ENCODE results near the gene CLEC3A.

CLEC3A gene

DNA sequence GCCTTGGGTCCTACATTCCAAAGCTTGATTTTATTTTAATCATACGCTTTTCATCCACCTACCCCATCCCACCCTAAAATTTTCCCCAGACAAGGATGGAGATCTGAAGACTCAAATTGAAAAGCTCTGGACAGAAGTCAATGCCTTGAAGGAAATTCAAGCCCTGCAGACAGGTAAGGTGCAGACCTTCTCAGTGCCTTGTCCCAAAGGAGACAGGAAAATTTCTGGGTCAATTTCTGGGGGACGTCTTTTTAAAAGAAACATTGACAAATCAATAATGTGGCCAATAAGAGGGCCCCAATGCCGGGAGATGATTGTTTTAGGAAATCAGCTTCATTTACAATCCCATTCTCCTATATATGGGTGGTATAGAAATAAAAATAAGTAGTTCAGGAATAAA is 5.7 kb downstream of the CLEC3A start:
- H3K4me3 ChIP-seq (ENCODE audit: low read depth, low read length) = no peak overlapping the region
- TF ChIP-seq, protein P1, sequence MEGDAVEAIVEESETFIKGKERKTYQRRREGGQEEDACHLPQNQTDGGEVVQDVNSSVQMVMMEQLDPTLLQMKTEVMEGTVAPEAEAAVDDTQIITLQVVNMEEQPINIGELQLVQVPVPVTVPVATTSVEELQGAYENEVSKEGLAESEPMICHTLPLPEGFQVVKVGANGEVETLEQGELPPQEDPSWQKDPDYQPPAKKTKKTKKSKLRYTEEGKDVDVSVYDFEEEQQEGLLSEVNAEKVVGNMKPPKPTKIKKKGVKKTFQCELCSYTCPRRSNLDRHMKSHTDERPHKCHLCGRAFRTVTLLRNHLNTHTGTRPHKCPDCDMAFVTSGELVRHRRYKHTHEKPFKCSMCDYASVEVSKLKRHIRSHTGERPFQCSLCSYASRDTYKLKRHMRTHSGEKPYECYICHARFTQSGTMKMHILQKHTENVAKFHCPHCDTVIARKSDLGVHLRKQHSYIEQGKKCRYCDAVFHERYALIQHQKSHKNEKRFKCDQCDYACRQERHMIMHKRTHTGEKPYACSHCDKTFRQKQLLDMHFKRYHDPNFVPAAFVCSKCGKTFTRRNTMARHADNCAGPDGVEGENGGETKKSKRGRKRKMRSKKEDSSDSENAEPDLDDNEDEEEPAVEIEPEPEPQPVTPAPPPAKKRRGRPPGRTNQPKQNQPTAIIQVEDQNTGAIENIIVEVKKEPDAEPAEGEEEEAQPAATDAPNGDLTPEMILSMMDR (IDR thresholded peaks at IDR 0.05; ENCODE audit: borderline replicate concordance, insufficient read depth, low read depth, low read length) = no peak

DNA sequence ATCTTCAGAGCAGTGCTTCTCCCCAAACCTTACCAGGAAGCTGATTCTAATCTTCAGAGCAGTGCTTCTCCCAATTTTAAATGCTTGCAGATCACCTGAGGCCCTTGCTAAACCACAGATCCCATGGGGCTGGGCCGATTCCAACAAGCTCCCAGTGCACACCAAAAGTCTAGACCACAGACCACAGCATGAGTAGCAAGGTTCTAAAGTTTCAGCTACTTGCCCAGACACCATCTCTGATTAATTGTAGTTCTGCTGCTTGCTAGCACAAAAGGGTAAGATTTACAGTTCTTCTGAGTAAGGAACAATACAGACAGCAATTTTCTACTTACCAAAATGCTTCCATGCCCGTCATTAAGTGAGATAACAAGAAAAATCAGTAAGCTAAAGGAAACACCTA is 12.2 kb downstream of the CLEC3A start:
- TF ChIP-seq, protein P1 (IDR thresholded peaks at IDR 0.05; ENCODE audit: borderline replicate concordance, insufficient read depth, low read depth, low read length) = no peak
- H3K4me3 ChIP-seq (ENCODE audit: low read depth, low read length) = no peak overlapping the region

DNA sequence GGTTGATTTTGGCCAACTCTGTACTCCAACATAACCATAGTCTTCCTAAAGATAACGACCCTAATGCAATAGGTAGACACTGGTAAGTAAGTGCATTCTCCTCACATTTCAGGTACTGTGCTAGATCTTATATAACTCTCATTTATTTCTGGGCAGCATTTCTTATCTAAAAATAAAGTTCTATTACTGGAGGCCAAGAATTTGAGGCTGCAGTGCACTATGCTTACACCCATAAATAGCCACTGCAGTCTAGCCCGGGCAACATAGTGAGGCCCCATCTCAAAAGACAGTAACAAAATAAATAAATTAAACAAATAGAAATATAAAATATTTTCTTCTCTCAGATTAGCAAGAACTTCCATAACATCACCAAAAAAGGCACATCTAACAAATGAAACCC is 12.7 kb downstream of the CLEC3A start:
- H3K4me3 ChIP-seq (ENCODE audit: low read depth, low read length) = no peak overlapping the region
- TF ChIP-seq, protein P1 (IDR thresholded peaks at IDR 0.05; ENCODE audit: borderline replicate concordance, insufficient read depth, low read depth, low read length) = no peak

DNA sequence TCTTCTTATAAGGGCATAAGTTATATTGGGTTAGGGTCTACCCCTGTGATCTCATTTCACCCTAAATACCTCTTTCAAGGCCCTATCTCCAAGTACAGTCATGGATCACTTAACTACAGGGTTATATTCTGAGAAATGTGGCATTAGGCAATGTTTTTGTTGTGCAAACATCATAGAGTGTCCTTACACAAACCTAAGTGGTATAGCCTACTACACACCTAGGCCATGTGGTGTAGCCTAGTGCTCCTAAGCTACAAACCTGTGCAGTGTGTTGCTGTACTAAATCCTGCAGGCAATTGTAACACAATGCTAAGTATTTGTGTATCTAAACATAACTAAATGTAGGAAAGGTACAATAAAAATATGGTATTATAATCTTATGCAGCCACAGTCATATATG is 18.0 kb downstream of the CLEC3A start:
- H3K4me3 ChIP-seq (ENCODE audit: low read depth, low read length) = no peak overlapping the region
- TF ChIP-seq, protein P1 (IDR thresholded peaks at IDR 0.05; ENCODE audit: borderline replicate concordance, insufficient read depth, low read depth, low read length) = no peak

DNA sequence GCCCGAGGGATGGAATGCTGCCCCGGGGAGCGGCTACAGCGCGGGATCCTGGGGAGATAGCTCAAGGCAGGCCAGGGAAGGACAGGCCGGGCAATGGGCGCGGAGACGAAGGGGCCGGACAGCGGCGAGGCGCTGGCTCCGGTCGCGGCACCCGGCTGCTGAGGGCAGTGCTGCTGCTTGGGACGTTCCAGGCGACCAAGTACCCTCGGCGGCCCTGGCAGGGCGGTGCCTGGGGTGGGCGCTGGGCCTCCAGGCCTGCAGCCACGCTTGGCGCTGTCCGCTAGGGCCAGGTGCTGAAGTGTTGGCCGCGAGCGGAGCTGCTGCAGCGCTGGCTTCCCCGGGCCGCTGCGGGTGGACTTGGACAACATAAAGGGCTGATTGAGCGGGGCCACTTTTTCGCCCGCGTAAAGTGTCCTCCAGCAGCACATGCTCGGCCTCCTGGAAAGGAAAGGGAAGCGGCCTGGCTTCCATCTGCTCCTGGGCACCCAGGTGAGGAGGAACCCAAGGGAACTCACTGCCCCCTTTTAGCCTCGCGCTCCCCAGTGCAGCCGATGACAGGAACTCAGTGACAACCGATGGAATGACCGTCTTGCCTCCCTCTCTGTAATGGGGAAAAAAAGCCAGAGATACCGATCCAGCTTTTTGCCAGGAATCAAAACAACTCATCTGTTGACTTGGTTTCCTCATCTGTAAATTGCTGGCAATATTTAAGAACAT is 23.7 kb downstream of the CLEC3A start:
- H3K4me3 ChIP-seq (ENCODE audit: low read depth, low read length) = no peak overlapping the region
- TF ChIP-seq, protein P1 (IDR thresholded peaks at IDR 0.05; ENCODE audit: borderline replicate concordance, insufficient read depth, low read depth, low read length) = no peak

DNA sequence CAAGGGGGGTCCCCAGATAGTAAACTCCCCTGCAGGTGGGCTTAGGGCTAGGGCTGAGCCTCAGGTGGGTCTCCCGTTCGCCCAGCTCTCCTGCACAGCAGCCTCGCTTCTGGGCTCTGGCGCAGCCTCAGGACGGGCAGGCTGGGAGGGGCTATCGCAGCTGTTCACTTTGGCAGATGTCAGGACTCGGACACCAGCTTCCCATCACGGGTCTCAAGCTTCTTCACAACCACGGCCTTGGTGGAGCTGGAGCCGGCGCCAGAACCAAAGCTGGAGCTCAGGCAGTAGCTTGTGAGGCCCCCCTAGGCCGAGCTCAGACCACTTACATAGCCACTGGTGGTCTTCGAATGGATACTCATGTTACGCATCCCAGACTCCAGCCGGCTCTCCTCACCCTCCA is 26.0 kb downstream of the CLEC3A start:
- no peak overlapping the region for H3K4me3 ChIP-seq (ENCODE audit: low read depth, low read length)
- TF ChIP-seq, protein P1 (IDR thresholded peaks at IDR 0.05; ENCODE audit: borderline replicate concordance, insufficient read depth, low read depth, low read length) = no peak

DNA sequence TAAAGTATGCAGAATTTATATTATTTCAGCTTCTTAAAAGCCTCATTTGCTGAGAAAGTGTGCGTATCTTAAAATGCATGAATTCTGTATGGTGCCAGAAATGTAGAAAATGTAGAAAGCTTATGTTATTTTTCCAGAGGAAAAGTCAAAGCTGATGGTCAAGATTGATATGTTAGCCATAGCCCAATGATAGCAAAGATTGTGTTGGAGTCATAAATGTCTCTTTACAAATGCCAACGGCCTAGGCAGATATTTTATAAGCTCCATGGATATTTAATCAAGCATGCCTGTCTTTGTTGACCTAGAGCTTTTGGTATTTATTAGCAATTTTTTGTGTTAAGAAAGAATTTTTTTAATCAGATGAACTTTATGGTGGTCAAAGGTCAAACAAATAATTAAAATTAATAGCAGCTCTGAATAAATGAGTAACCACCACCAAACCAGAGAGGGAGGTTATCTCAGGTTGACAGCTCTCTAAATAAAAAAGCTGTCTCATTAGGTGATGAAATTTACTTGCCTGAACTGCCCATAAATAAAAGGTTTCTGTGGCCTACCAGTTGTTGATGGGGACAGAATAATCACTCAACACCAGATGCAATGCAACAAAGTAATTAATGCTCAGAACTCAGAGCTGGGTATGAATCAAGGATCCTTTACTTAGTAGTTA is 28.5 kb downstream of the CLEC3A start:
- H3K4me3 ChIP-seq (ENCODE audit: low read depth, low read length) = no peak overlapping the region
- TF ChIP-seq, protein P1 (IDR thresholded peaks at IDR 0.05; ENCODE audit: borderline replicate concordance, insufficient read depth, low read depth, low read length) = no peak

Measured in GM12875 (cell line).